ENCODE results near the gene RBM23.

DNA sequence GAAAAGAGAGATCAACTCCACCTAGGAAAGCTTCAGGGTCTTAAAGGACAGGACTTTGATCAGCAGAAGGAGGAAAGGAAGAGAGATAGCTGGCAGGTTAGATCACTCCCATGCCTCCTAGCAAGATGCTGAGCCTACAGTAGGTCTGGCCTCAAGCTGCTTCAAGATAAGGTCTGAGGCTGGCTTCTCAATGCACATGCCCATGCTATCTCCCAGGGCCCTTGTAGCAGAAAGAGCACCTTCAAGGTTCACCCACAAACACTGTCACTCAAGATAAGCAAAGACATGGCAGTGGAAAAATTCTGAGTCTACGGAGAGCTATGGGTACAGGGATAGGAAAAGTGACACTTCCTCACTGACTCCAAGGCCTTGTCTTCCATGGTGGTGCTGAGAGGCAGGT, 21.6 kb downstream of the RBM23 start:
- no peak for TF ChIP-seq POLR2A (IDR thresholded peaks at IDR 0.05)
- TF ChIP-seq, protein P1, sequence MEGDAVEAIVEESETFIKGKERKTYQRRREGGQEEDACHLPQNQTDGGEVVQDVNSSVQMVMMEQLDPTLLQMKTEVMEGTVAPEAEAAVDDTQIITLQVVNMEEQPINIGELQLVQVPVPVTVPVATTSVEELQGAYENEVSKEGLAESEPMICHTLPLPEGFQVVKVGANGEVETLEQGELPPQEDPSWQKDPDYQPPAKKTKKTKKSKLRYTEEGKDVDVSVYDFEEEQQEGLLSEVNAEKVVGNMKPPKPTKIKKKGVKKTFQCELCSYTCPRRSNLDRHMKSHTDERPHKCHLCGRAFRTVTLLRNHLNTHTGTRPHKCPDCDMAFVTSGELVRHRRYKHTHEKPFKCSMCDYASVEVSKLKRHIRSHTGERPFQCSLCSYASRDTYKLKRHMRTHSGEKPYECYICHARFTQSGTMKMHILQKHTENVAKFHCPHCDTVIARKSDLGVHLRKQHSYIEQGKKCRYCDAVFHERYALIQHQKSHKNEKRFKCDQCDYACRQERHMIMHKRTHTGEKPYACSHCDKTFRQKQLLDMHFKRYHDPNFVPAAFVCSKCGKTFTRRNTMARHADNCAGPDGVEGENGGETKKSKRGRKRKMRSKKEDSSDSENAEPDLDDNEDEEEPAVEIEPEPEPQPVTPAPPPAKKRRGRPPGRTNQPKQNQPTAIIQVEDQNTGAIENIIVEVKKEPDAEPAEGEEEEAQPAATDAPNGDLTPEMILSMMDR (IDR thresholded peaks at IDR 0.05) = no peak

All from testis (tissue), 2 donors.